Kidney glomerular epithelial cell (primary cell): ENCODE measurements around the gene COQ8A.

Experiments used
- DNase-seq: peaks from one replicate; lab custom pipeline; 2025; lab: John Stamatoyannopoulos, UW

Gene COQ8A

DNA sequence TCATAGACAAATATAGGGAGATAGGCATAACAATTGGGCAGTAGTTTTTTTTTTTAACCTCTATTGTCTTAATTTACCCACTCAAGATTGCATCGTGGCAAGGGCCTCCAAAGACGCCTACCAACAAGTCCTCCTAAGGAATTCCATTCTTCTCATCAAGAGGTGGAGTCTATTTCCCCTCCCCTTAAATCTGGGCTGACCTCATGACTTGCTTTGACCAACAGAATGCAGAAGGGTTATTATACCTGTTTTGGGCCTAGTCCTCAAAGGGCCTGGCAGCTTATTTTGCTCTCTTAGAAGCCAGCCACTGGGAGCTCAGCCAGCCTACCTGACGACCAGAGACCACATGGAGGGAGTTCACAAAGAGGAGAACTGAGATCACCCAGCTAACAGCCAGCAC is 92.3 kb downstream of the COQ8A start:
- DNase-seq: no peak

DNA sequence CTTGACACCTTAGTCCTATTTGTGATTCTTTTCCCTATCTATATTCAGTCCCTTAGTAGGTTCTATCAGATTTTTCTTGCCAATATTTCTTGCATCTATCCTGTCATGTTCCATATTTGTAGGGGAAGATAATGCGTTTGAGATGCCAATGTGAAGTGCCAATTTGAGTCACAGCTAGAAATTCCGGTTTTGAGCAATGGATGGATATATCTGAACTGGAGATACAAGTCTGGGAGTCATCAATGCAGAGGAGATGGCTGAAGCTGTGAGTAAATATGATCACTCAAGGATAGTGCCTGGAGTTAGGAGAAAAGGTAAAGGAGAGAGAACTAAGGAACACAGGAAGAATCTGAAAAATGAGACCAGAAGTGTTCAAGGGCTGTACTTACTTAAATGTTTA is 93.8 kb downstream of the COQ8A start:
- DNase-seq: no peak

DNA sequence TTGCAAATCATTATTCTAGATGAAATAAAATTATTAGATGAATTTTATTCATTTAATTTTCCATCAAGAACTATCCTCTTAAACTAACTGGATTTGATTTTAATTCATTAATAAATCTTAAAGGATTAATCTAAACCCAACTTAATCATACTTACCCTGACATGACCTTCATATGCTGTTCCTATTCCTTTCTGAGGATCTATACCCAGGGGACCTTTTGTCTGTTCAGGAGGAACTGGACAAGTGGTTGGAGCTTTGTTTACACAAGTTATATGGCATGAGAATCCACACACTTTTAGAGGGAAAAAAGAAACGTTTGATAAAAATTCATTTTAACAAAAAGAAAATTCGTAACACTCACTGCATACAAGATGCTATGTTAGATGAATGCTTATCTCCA is 95.2 kb downstream of the COQ8A start:
- DNase-seq: no peak

DNA sequence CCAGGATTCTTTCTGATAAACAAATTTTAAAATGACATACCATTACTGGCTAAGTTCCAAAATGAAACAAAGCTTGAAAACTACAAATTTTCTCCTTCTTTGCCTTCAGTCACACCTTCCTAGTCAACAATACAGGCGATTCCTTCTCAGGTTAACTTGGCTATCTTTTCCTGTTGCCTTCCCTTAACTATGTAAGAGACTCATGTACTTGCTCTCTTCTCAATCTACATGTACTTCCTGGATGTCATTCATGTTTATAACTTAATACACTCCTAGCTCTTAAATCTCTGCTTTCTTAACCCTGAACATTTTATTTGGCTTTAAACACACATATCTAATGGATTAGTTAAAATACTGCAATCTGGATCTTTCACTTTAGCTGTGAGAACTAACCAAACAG is 97.0 kb downstream of the COQ8A start:
- no peak for DNase-seq
